Liver (tissue), 9 donors: Measurements from ENCODE around the gene BTBD7. TPM values are rescaled to one million over a fixed set of nuclear protein-coding genes. Genes with fewer than 3 reads are reported as not detected.

ENCODE experiments used
- DNase-seq: peaks from one replicate; pipeline ENCODE4 v3.0.0-alpha.2; 2017; ENCODE audit warnings: low spot score
- H3K27ac ChIP-seq, 2 donors: one replicate each; pipeline ENCODE4 v1.7.0; 2013; ENCODE audit warnings: inconsistent platforms in 2 of 2, low read length in 2 of 2, control low read depth in 1 of 2, low read depth in 1 of 2, mild to moderate bottlenecking in 1 of 2
- H3K27me3 ChIP-seq, 4 donors: one replicate each; pipeline versions ENCODE4 v1.6.1 to v1.7.0; 2013; ENCODE audit warnings: low read length in 3 of 4, inconsistent platforms in 1 of 4, mild to moderate bottlenecking in 1 of 4, moderate library complexity in 1 of 4; ENCODE audit not compliant: control insufficient read depth in 4 of 4, insufficient read depth in 4 of 4
- H3K36me3 ChIP-seq, 4 donors: one replicate each; pipeline versions ENCODE4 v1.6.1 to v1.7.0; 2013; ENCODE audit warnings: low read length in 3 of 4, mild to moderate bottlenecking in 3 of 4, low read depth in 1 of 4, moderate library complexity in 1 of 4; ENCODE audit not compliant: control insufficient read depth in 4 of 4, insufficient read depth in 3 of 4
- H3K4me1 ChIP-seq, 4 donors: one replicate each; pipeline versions ENCODE4 v1.6.1 to v1.7.0; 2013; ENCODE audit warnings: low read length in 3 of 4, mild to moderate bottlenecking in 3 of 4, moderate library complexity in 1 of 4; ENCODE audit not compliant: control insufficient read depth in 4 of 4, insufficient read depth in 4 of 4
- H3K4me3 ChIP-seq, 3 donors: one replicate each; pipeline versions ENCODE4 v1.6.1 to v1.7.0; 2013; ENCODE audit warnings: low read length in 3 of 3, control low read depth in 1 of 3, low read depth in 1 of 3, mild to moderate bottlenecking in 1 of 3
- H3K9ac ChIP-seq, 2 donors: one replicate each; pipeline ENCODE4 v1.7.0; 2013; ENCODE audit warnings: low read length in 2 of 2, mild to moderate bottlenecking in 2 of 2, moderate library complexity in 2 of 2, control low read depth in 1 of 2, low read depth in 1 of 2
- H3K9me3 ChIP-seq, 4 donors: one replicate each; pipeline versions ENCODE4 v1.6.1 to v1.7.0; 2013; ENCODE audit warnings: low read length in 3 of 4; ENCODE audit not compliant: control insufficient read depth in 4 of 4
- EGR1 ChIP-seq, 2 donors: IDR thresholded peaks; 2 replicates each; pipeline ENCODE4 v1.6.1; 2016 to 2018; ENCODE audit warnings: antibody characterized with exemption in 2 of 2, low read depth in 2 of 2
- FOXA1 ChIP-seq: IDR thresholded peaks from 2 replicates; pipeline ENCODE4 v1.6.1; 2016; ENCODE audit warnings: antibody characterized with exemption
- FOXA2 ChIP-seq: IDR thresholded peaks from 2 replicates; pipeline ENCODE4 v1.6.1; 2016; ENCODE audit warnings: antibody characterized with exemption
- GABPA ChIP-seq, 2 donors: IDR thresholded peaks in 1 of 2; conservative IDR thresholded peaks in 1 of 2; 2 replicates each; pipeline ENCODE4 v1.6.1; 2016; ENCODE audit warnings: antibody characterized with exemption in 2 of 2, mild to moderate bottlenecking in 1 of 2, moderate library complexity in 1 of 2
- HNF4A ChIP-seq, 2 donors: conservative IDR thresholded peaks; 2 replicates each; pipeline ENCODE4 v1.6.1; 2016; ENCODE audit warnings: antibody characterized with exemption in 2 of 2, mild to moderate bottlenecking in 2 of 2
- HNF4G ChIP-seq: IDR thresholded peaks from 2 replicates; pipeline ENCODE4 v1.6.1; 2016; ENCODE audit warnings: antibody characterized with exemption
- JUND ChIP-seq, 2 donors: IDR thresholded peaks; 2 replicates each; pipeline ENCODE4 v1.6.1; 2016; ENCODE audit warnings: antibody characterized with exemption in 2 of 2
- NR2F2 ChIP-seq: IDR thresholded peaks from 2 replicates; pipeline ENCODE4 v1.6.1; 2016; ENCODE audit warnings: antibody characterized with exemption
- RAD21 ChIP-seq, 2 donors: IDR thresholded peaks; 2 replicates each; pipeline ENCODE4 v1.6.1; 2016; ENCODE audit warnings: antibody characterized with exemption in 2 of 2, mild to moderate bottlenecking in 2 of 2
- REST ChIP-seq: IDR thresholded peaks from 2 replicates; pipeline ENCODE4 v1.6.1; 2016; ENCODE audit warnings: antibody characterized with exemption, mild to moderate bottlenecking
- RXRA ChIP-seq, 2 donors: IDR thresholded peaks; 2 replicates each; pipeline ENCODE4 v1.6.1; 2017 to 2018; ENCODE audit warnings: antibody characterized with exemption in 2 of 2, mild to moderate bottlenecking in 1 of 2
- SP1 ChIP-seq: IDR thresholded peaks from 2 replicates; pipeline ENCODE4 v1.6.1; 2018; ENCODE audit warnings: antibody characterized with exemption, mild to moderate bottlenecking
- TAF1 ChIP-seq: conservative IDR thresholded peaks from 2 replicates; pipeline ENCODE4 v1.6.1; 2016; ENCODE audit warnings: antibody characterized with exemption, mild to moderate bottlenecking
- YY1 ChIP-seq: IDR thresholded peaks from 2 replicates; pipeline ENCODE4 v1.6.1; 2016; ENCODE audit warnings: antibody characterized with exemption, mild to moderate bottlenecking
- ZBTB33 ChIP-seq: IDR thresholded peaks from 2 replicates; pipeline ENCODE4 v1.6.1; 2016; ENCODE audit warnings: antibody characterized with exemption
- WGBS: extraction: QIAGEN DNeasy Blood & Tissue Kit; methylation state at CpG from one replicate; pipeline ENCODE4 v1.1.7; 2013; 5-methylcytosine and 5-hydroxymethylcytosine counted together
- polyA plus RNA-seq, 2 donors: library from polyadenylated mRNA; stranded (reverse) in 1 of 2; unstranded in 1 of 2; fragments of 200-250 nt in 1 of 2; fragments of >200 nt in 1 of 2; fragmentation: Nextera tagmentation in 1 of 2; extraction: Ambion mirVana in 1 of 2; gene quantifications; one replicate each; pipeline versions ENCODE4 v1.2.1 to v1.2.3, GENCODE V29; 2013 to 2015
- total RNA-seq, 2 donors: library from RNA; depleted of rRNA; stranded (reverse); fragments of >200 nt; gene quantifications; one replicate each; pipeline ENCODE4 v1.2.3, GENCODE V29; 2014
- TF ChIP-seq, protein P1 (sequence below): fragments of 150-350 bp; IDR thresholded peaks from 2 replicates; pipeline ENCODE4 v1.5.1; 2017; ENCODE audit warnings: improper control_type of control experiment, low read depth, low read length; ENCODE audit not compliant: missing input control
- TF ChIP-seq, protein P2 (sequence below): IDR thresholded peaks from 2 replicates; pipeline ENCODE4 v1.6.1; 2016; ENCODE audit warnings: antibody characterized with exemption
- TF ChIP-seq, protein P3 (sequence below): IDR thresholded peaks from 2 replicates; pipeline ENCODE4 v1.6.1; 2016; ENCODE audit warnings: antibody characterized with exemption
- donor health status: healthy.
- donor health status: healthy.
- donor health status: healthy.
- donor health status: healthy.
- donor health status: healthy.

The BTBD7 gene
- total and polyA plus RNA-seq, 4 donors = 4.4 to 17.7 (median 10.2) TPM

GRCh38 chr14:93328546-93328945 is 4.3 kb downstream of the BTBD7 start:
- Histone ChIP-seq H3K4me1 (peaks cover 14 to 35% (median 28%) of the 10 kb centered on the region in 4 donors), H3K9me3 (no peaks in the 10 kb centered on the region), H3K4me3 (no peak overlapping the region), H3K27me3 (no peaks in the 10 kb centered on the region), H3K27ac (no peak overlapping the region), H3K36me3 (no peaks in the 10 kb centered on the region), H3K9ac (no peak overlapping the region)
- DNase-seq = no peak
- WGBS = 93% methylated on average over 6 of the region's 6 CpGs
- TF ChIP-seq, protein P1, sequence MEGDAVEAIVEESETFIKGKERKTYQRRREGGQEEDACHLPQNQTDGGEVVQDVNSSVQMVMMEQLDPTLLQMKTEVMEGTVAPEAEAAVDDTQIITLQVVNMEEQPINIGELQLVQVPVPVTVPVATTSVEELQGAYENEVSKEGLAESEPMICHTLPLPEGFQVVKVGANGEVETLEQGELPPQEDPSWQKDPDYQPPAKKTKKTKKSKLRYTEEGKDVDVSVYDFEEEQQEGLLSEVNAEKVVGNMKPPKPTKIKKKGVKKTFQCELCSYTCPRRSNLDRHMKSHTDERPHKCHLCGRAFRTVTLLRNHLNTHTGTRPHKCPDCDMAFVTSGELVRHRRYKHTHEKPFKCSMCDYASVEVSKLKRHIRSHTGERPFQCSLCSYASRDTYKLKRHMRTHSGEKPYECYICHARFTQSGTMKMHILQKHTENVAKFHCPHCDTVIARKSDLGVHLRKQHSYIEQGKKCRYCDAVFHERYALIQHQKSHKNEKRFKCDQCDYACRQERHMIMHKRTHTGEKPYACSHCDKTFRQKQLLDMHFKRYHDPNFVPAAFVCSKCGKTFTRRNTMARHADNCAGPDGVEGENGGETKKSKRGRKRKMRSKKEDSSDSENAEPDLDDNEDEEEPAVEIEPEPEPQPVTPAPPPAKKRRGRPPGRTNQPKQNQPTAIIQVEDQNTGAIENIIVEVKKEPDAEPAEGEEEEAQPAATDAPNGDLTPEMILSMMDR = no peak
- TF ChIP-seq HNF4G (no peak), RAD21 (IDR thresholded peaks at IDR 0.05) (no peak), FOXA2 (no peak)
- TF ChIP-seq, protein P2, sequence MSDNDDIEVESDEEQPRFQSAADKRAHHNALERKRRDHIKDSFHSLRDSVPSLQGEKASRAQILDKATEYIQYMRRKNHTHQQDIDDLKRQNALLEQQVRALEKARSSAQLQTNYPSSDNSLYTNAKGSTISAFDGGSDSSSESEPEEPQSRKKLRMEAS = no peak

DNA sequence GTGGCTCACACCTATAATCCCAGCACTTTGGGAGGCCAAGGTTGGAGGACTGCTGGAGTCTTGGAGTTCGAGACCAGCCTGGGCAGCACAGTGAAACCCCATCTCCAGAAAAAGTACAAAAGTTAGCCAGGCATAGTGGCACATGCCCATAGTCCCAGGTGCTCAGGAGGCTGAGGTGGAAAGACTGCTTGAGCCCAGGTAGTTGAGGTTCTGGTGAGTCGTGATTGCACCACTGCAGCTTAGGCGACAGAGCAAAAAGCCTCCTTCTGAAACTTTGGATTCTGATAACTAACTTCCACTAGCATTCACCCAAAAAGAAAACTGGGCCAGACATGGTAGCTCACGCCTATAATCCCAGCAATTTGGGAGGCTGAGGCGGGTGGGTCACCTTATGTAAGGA is 6.6 kb downstream of the BTBD7 start:
- TF ChIP-seq HNF4G = no peak
- TF ChIP-seq GABPA (IDR thresholded peaks at IDR 0.05 in 1 of 2, conservative IDR thresholded peaks at IDR 0.05 in 1 of 2) = no peak
- TF ChIP-seq, protein P3, sequence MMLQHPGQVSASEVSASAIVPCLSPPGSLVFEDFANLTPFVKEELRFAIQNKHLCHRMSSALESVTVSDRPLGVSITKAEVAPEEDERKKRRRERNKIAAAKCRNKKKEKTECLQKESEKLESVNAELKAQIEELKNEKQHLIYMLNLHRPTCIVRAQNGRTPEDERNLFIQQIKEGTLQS = no peak
- TF ChIP-seq, protein P2 = no peak
- TF ChIP-seq FOXA2 = no peak
- TF ChIP-seq TAF1 = no peak
- no peak for TF ChIP-seq REST
- no peak for TF ChIP-seq EGR1 (IDR thresholded peaks at IDR 0.05; ENCODE audit: low read depth in 2 of 2)
- TF ChIP-seq RAD21 (IDR thresholded peaks at IDR 0.05) = no peak
- TF ChIP-seq, protein P1 = no peak
- no peak for TF ChIP-seq NR2F2
- no peak for TF ChIP-seq JUND (IDR thresholded peaks at IDR 0.05)
- TF ChIP-seq ZBTB33 = no peak
- TF ChIP-seq YY1 = no peak
- no peak for TF ChIP-seq RXRA (IDR thresholded peaks at IDR 0.05)
- TF ChIP-seq FOXA1 = no peak
- TF ChIP-seq SP1 = no peak
- TF ChIP-seq HNF4A (conservative IDR thresholded peaks at IDR 0.05) = no peak
- Histone ChIP-seq H3K4me3 (no peak overlapping the region), H3K4me1 (peaks cover 13 to 23% (median 18%) of the 10 kb centered on the region in 4 donors), H3K36me3 (no peaks in the 10 kb centered on the region), H3K27me3 (no peaks in the 10 kb centered on the region), H3K9ac (no peak overlapping the region), H3K27ac (no peak overlapping the region), H3K9me3 (no peaks in the 10 kb centered on the region)
- no peak for DNase-seq
- 96% methylated on average over 5 of the region's 5 CpGs for WGBS
